PC-9 (cell line): ENCODE results near the gene DCAF17.

ENCODE experiments used
- CTCF ChIP-seq: fragments of 200-600 bp; sonication (generic); conservative IDR thresholded peaks from 2 replicates; pipeline ENCODE4 v1.6.1; 2017; ENCODE audit warnings: mixed run types, antibody characterized with exemption, mild to moderate bottlenecking, moderate library complexity
- EZH2 ChIP-seq: fragments of 200-600 bp; sonication (generic); IDR thresholded peaks from 2 replicates; pipeline ENCODE4 v1.8.0; 2017; ENCODE audit warnings: antibody characterized with exemption, low read depth

- TF ChIP-seq CTCF (peak; percentile 90), EZH2 (no peak)
These were observed 17.8 kb upstream of the DCAF17 start for GRCh38 chr2:171416009-171416926.
